HepG2 (cell line): Measurements from ENCODE around the gene TOMM22. TPM values are rescaled to one million over a fixed set of nuclear protein-coding genes. Genes with fewer than 3 reads are reported as not detected.

Experiments used
- ADNP ChIP-seq: sonication (generic); formaldehyde crosslinking; IDR thresholded peaks from 2 replicates; pipeline ENCODE4 v1.4.0; 2020; ENCODE audit warnings: missing genetic modification reagents
- ARNTL ChIP-seq: sonication (generic); formaldehyde crosslinking; IDR thresholded peaks from 2 replicates; pipeline ENCODE4 v1.4.0; 2020; ENCODE audit warnings: mild to moderate bottlenecking, missing genetic modification reagents
- CENPT ChIP-seq: sonication (generic); formaldehyde crosslinking; IDR thresholded peaks from 2 replicates; pipeline ENCODE4 v1.8.0; 2022; ENCODE audit warnings: low read depth, mild to moderate bottlenecking, moderate library complexity, missing genetic modification reagents
- FOSL2 ChIP-seq: sonication (generic); formaldehyde crosslinking; IDR thresholded peaks from 2 replicates; pipeline ENCODE4 v1.4.0; 2020; ENCODE audit warnings: missing genetic modification reagents
- NFAT5 ChIP-seq: sonication (generic); formaldehyde crosslinking; IDR thresholded peaks from 2 replicates; pipeline ENCODE4 v1.4.0; 2020; ENCODE audit warnings: missing genetic modification reagents
- RFXANK ChIP-seq: IDR thresholded peaks from 2 replicates; pipeline ENCODE4 v1.6.1; 2016
- SMC3 ChIP-seq: IDR thresholded peaks from 2 replicates; pipeline ENCODE4 v1.6.1; 2011; ENCODE audit warnings: low read length, improper control_type of control experiment
- TBP ChIP-seq: sonication (generic); formaldehyde crosslinking; IDR thresholded peaks from 2 replicates; pipeline ENCODE4 v1.5.0; 2020; ENCODE audit warnings: missing genetic modification reagents
- TCF7L2 ChIP-seq: IDR thresholded peaks from 2 replicates; pipeline ENCODE4 v1.6.1; 2011; ENCODE audit warnings: mild to moderate bottlenecking, low read depth, low read length, moderate library complexity
- ZNF143 ChIP-seq: sonication (generic); formaldehyde crosslinking; IDR thresholded peaks from 2 replicates; pipeline ENCODE4 v1.4.0; 2020; ENCODE audit warnings: missing genetic modification reagents
- ZNF326 ChIP-seq: sonication (generic); formaldehyde crosslinking; IDR thresholded peaks from 2 replicates; pipeline ENCODE4 v1.4.0; 2020; ENCODE audit warnings: missing genetic modification reagents, borderline replicate concordance
- ZSCAN12 ChIP-seq: sonication (generic); formaldehyde crosslinking; IDR thresholded peaks from 2 replicates; pipeline ENCODE4 v1.9.0; 2021; ENCODE audit warnings: mild to moderate bottlenecking, missing genetic modification reagents
- ZZZ3 ChIP-seq: sonication (generic); formaldehyde crosslinking; IDR thresholded peaks from 2 replicates; pipeline ENCODE4 v1.4.0; 2020; ENCODE audit warnings: missing genetic modification reagents, mild to moderate bottlenecking, borderline replicate concordance
- polyA plus RNA-seq, 8 experiments: library from polyadenylated mRNA; depleted of rRNA in 3 of 8; stranded (reverse) in 7 of 8; unstranded in 1 of 8; fragments of >200 nt; fragmentation: Illumina TruSeq in 4 of 8; extraction: Trizol in 4 of 8; gene quantifications; 2 replicates each; pipeline versions ENCODE4 v1.2.1 to v1.2.3, GENCODE V29; 2011 to 2016; ENCODE audit warnings: low read depth in 4 of 8, missing spikeins in 1 of 8, mixed read lengths in 1 of 8; ENCODE audit not compliant: insufficient read depth in 1 of 8
- total RNA-seq, 5 experiments: library from RNA; depleted of rRNA; stranded (reverse); fragments of >200 nt; fragmentation: Illumina TruSeq; extraction: Trizol; gene quantifications; 2 replicates each; pipeline ENCODE4 v1.2.3, GENCODE V29; 2016; ENCODE audit warnings: low read depth in 1 of 5
- TF ChIP-seq, protein P1 (sequence below): sonication (generic); formaldehyde crosslinking; IDR thresholded peaks from 2 replicates; pipeline ENCODE4 v1.4.0; 2020; ENCODE audit warnings: missing genetic modification reagents, mild to moderate bottlenecking, borderline replicate concordance
- TF ChIP-seq, protein P2 (sequence below): fragments of 450-650 bp; IDR thresholded peaks from 2 replicates; pipeline ENCODE4 v1.6.1; 2017; ENCODE audit warnings: mild to moderate bottlenecking
- TF ChIP-seq, protein P3 (sequence below), 2 experiments: fragments of 450-650 bp in 1 of 2; sonication (generic) in 1 of 2; formaldehyde crosslinking; IDR thresholded peaks; 2 replicates each; pipeline versions ENCODE4 v1.5.0 to v1.8.0; 2020 to 2022; ENCODE audit warnings: mild to moderate bottlenecking in 1 of 2, missing genetic modification reagents in 1 of 2

The TOMM22 gene
- total and polyA plus RNA-seq, 2 of the 13 experiments (the other 11 are each of a cell fraction or from before 2014, with no cell fraction given) = 46.9 to 118 TPM

GRCh38 chr22:38656256-38657044 lies 25.3 kb upstream of the TOMM22 start, which contains the start of the genes CBY1 and FAM227A (continued):
- TF ChIP-seq, protein P1, sequence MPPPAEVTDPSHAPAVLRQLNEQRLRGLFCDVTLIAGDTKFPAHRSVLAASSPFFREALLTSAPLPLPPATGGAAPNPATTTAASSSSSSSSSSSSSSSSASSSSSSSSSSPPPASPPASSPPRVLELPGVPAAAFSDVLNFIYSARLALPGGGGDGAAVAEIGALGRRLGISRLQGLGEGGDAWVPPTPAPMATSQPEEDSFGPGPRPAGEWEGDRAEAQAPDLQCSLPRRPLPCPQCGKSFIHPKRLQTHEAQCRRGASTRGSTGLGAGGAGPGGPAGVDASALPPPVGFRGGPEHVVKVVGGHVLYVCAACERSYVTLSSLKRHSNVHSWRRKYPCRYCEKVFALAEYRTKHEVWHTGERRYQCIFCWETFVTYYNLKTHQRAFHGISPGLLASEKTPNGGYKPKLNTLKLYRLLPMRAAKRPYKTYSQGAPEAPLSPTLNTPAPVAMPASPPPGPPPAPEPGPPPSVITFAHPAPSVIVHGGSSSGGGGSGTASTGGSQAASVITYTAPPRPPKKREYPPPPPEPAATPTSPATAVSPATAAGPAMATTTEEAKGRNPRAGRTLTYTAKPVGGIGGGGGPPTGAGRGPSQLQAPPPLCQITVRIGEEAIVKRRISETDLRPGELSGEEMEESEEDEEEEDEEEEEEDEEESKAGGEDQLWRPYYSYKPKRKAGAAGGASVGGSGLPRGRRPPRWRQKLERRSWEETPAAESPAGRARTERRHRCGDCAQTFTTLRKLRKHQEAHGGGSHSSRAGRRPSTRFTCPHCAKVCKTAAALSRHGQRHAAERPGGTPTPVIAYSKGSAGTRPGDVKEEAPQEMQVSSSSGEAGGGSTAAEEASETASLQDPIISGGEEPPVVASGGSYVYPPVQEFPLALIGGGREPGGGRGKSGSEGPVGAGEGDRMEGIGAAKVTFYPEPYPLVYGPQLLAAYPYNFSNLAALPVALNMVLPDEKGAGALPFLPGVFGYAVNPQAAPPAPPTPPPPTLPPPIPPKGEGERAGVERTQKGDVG (CRISPR knock-in tag) = no peak
- TF ChIP-seq NFAT5 (CRISPR knock-in tag) (0 out of 2 replicates have a peak, but pooled peaks have one; percentile 57), ADNP (CRISPR knock-in tag) (no peak), ZSCAN12 (no peak; the same call in 1 of the 2 replicates), TBP (CRISPR knock-in tag) (no peak), ARNTL (0 out of 2 replicates have a peak, but pooled peaks have one; percentile 30), ZZZ3 (CRISPR knock-in tag) (0 out of 2 replicates have a peak, but pooled peaks have one; percentile 43), CENPT (CRISPR knock-in tag) (no peak), ZNF326 (CRISPR knock-in tag) (no peak), TCF7L2 (no peak), SMC3 (no peak), ZNF143 (CRISPR knock-in tag) (no peak), FOSL2 (CRISPR knock-in tag) (no peak), RFXANK (no peak)
- TF ChIP-seq, protein P2, sequence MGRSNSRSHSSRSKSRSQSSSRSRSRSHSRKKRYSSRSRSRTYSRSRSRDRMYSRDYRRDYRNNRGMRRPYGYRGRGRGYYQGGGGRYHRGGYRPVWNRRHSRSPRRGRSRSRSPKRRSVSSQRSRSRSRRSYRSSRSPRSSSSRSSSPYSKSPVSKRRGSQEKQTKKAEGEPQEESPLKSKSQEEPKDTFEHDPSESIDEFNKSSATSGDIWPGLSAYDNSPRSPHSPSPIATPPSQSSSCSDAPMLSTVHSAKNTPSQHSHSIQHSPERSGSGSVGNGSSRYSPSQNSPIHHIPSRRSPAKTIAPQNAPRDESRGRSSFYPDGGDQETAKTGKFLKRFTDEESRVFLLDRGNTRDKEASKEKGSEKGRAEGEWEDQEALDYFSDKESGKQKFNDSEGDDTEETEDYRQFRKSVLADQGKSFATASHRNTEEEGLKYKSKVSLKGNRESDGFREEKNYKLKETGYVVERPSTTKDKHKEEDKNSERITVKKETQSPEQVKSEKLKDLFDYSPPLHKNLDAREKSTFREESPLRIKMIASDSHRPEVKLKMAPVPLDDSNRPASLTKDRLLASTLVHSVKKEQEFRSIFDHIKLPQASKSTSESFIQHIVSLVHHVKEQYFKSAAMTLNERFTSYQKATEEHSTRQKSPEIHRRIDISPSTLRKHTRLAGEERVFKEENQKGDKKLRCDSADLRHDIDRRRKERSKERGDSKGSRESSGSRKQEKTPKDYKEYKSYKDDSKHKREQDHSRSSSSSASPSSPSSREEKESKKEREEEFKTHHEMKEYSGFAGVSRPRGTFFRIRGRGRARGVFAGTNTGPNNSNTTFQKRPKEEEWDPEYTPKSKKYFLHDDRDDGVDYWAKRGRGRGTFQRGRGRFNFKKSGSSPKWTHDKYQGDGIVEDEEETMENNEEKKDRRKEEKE = no peak
- TF ChIP-seq, protein P3, sequence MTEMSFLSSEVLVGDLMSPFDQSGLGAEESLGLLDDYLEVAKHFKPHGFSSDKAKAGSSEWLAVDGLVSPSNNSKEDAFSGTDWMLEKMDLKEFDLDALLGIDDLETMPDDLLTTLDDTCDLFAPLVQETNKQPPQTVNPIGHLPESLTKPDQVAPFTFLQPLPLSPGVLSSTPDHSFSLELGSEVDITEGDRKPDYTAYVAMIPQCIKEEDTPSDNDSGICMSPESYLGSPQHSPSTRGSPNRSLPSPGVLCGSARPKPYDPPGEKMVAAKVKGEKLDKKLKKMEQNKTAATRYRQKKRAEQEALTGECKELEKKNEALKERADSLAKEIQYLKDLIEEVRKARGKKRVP (CRISPR knock-in tag; IDR thresholded peaks at IDR 0.05) = no peak
